Left colon (tissue), 2 donors: ENCODE results near the gene ABCF3. TPM values are rescaled to one million over a fixed set of nuclear protein-coding genes. Genes with fewer than 3 reads are reported as not detected.

Experiments
- ATAC-seq: fragments of 200-7000 bp; cut with Tn5 transposase; one replicate; pipeline ENCODE4 v1.9.1; 2020; ENCODE audit warnings: mild to moderate bottlenecking, moderate library complexity
- DNase-seq, 2 donors: peaks; one replicate each; pipeline ENCODE4 v3.0.0-alpha.2; 2020
- intact Hi-C, 2 donors: fragments of 100-400 bp; cut with DNase I in 1 of 2; cut with micrococcal nuclease in 1 of 2; formaldehyde crosslinking; loops; one replicate each; pipeline versions ENCODE4 v1.11.2 to v1.14.0; 2022; cut with DNase I, micrococcal nuclease
- total RNA-seq, 2 donors: library from RNA; stranded (reverse); fragmentation: NEBNext Ultra II Directional; extraction: Animal tissue kit (Norgen Biotek cat#: 25700); gene quantifications; one replicate each; pipeline ENCODE4 v1.2.1, GENCODE V29; 2021
- donor health status: DM: no; HTN: no; CAD: no.
- donor health status: DM: yes; HTN: yes; CAD: no.

ABCF3 gene
- total RNA-seq, 2 donors from 2014 or later = 56.1 to 69.2 TPM

DNA sequence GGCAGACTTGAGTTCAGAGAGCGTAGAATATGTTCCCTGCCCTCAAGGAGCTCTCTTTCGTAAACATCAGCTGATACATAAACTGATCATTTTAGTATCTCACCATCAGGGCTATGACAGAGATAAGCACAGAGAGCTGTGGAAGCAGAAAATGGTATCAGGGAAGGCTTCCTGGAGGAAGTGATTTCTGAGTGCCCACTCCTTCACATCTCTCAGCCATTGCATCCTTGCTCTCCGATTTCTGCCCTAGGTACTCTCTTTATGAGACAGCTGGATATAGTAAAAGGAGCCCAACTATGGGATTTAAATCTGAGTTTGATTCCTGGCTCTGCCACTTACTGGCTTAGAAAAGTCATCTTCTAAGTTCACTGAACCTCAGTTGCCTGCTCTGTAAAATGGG lies 20.5 kb upstream of the ABCF3 start:
- no peak for DNase-seq
- intact Hi-C loops = no loop called here
- no peak for ATAC-seq

DNA sequence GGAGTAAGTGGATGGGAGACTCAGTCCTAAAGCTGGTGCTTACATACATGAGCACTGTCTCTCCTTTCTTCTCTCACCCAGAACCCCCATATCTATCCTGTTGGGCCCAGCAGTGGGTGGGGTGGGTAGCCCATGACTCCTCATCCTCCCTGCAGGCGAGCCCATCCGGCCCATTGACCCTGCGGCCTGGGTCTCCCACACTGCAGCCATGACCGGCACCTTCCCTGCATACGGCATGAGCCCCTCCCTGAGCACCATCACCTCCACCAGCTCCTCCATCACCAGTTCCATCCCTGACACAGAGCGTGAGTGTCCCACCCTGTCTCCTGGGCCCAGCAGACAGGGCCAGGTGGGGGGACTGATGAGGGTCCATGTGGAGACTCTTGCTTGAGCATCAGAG lies 19.3 kb upstream of the ABCF3 start:
- DNase-seq (no peak), ATAC-seq (no peak)
- intact Hi-C loops = no loop called here

DNA sequence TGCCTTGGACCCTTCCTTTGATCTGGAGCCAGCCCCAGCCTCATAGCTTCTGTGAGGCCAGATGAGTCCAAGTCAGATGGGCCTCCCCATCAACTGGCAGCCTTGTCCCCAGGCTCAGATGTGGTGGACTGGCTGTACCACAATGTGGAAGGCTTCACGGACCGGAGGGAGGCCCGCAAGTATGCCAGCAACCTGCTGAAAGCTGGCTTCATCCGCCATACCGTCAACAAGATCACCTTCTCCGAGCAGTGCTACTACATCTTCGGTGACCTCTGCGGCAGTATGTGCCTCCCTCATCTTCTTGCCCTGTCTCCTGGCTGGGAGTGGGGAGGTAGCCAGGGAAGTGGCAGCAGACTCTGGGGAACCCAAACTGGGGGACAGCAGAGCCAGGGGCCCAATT lies 18.2 kb upstream of the ABCF3 start:
- DNase-seq = no peak
- intact Hi-C loops = no loop called here
- ATAC-seq = no peak

- ATAC-seq (no peak), DNase-seq (peak in 1 of 2 donors; percentile 22)
Measured at GRCh38 chr3:184168363-184169120, 17.5 kb upstream of the ABCF3 start.

GRCh38 chr3:184169896-184170875 lies 15.8 kb upstream of the ABCF3 start:
- no peak for ATAC-seq
- intact Hi-C loops = no loop called here
- DNase-seq = peak in 1 of 2 donors; percentile 25

More at GRCh38 chr3:184168363-184169120, 17.5 kb upstream of the ABCF3 start:
- intact Hi-C loops = no loop called here

GRCh38 chr3:184171562-184171961 lies 14.4 kb upstream of the ABCF3 start:
- no peak for ATAC-seq
- intact Hi-C loops = no loop called here
- no peak for DNase-seq

GRCh38 chr3:184172681-184173373 lies 13.2 kb upstream of the ABCF3 start:
- intact Hi-C loops = no loop called here
- no peak for DNase-seq

DNA sequence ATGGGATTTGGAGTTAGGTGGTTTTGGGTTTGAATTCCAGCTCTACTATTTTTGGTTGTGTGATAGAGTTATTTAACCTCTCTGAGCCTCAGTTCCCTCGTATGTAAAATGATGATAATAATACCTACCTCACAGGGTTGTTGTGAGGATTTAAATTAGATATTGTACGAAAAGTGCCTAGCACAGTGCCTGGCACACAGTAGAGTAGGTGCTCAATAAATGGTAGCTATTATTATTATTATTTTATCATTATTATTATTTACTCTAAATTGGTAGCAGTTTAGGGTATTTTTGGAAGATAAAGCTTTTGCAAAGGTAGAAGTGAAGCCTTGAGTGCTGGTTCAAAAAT lies 12.7 kb upstream of the ABCF3 start:
- intact Hi-C loops = no loop called here
- ATAC-seq (no peak), DNase-seq (no peak)

More at GRCh38 chr3:184172681-184173373, 13.2 kb upstream of the ABCF3 start:
- ATAC-seq = no peak

GRCh38 chr3:184174284-184174645 lies 11.7 kb upstream of the ABCF3 start:
- ATAC-seq = no peak
- intact Hi-C loops = no loop called here
- DNase-seq = no peak

GRCh38 chr3:184174646-184175492 lies 11.1 kb upstream of the ABCF3 start, which contains the start of gene AP2M1:
Gene AP2M1, plus strand, starts transcription at chr3:184174855. Its CDS starts 2,139 bp downstream, at chr3:184176994.
- peak; percentile 97 to 99 for DNase-seq
- intact Hi-C loops = no loop called here
- peak; percentile 92 for ATAC-seq

GRCh38 chr3:184175506-184175905 lies 10.5 kb upstream of the ABCF3 start:
- ATAC-seq = peak; percentile 4
- intact Hi-C loops = no loop called here
- DNase-seq = no peak

DNA sequence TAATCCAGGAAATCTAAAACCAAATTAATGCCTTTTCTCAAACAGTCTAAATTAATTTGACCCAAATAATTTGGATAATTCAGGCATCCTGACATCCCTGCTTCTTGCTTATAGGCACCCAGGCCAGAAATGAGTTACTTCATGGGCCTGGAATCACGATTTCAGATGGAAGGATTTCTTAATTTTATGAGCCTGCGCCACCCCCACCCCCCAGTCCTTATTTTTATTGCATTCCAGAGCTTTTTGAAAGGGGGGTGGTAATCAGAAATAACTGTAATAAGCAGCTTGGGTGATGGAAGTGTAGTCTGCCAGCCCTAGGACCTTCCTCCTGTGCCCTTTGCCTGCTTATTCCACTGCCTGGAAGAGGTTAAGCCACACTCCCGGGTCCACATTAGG lies 10.0 kb upstream of the ABCF3 start:
- intact Hi-C loops = no loop called here
- DNase-seq (no peak), ATAC-seq (no peak)

DNA sequence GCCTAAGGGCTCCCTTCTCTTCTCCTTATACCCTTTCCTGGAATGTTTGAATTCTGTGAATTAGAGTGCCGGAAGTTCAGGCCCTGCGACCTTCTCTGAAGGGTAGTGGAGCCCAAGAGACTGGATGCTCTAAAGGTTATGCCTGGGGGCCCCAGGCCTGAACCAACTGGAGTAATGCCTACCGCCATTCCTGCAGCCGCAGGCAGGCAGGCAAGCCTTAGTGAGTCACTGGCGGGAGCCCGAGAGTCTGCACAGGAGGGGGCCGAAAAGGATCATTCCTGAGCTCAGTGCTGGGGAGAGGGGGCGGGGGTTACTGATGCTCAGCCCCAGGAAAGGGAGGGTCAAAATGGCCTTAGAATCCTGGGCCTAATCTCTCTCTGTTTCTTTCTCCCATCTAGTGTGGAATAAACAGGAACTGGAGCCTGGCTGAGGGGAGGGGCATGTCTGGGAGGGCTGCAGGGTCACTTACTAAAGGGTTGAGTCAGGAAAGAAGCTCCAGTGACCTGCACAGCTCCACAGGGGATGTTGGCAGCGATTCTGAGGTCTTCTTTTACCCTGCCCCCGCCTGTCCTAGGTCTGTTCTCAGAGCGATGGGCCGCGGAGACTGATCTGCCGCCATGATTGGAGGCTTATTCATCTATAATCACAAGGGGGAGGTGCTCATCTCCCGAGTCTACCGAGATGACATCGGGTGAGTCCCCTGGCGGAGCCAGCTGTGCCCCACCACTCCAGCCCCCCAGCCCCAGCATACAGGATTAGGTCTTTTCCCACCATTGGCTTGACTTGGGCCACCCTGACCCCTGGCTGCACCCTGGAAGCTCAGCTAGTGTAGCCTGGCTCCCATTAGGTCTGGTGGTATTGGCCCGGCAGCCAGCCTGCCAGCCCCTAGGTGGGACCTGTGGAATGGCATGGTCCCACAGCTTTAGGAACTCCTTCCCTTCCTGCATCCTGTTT lies 9.3 kb upstream of the ABCF3 start:
- DNase-seq (peak; percentile 48 to 57), ATAC-seq (no peak)
- intact Hi-C loops = no loop called here

DNA sequence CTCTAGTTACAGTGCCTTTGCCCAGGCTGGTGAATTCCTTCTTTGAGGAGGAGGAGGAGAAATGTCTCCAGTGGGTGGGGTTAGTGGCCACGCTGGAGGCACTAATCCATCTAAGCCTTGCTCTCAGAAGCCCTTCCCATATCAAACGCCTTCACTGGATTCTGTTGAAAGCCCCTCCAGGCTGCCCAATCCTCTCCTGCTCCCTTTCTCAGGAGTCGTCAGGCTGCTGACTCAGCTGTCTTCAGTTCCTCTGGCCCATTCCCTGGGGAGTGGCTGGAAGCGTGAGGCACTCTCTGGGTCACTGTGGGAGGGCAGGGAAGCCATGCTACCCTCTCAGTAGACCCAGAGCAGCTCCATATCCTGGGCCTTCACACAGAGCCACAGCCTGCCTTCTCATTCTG lies 8.7 kb upstream of the ABCF3 start:
- DNase-seq = no peak
- intact Hi-C loops = no loop called here
- ATAC-seq = no peak

DNA sequence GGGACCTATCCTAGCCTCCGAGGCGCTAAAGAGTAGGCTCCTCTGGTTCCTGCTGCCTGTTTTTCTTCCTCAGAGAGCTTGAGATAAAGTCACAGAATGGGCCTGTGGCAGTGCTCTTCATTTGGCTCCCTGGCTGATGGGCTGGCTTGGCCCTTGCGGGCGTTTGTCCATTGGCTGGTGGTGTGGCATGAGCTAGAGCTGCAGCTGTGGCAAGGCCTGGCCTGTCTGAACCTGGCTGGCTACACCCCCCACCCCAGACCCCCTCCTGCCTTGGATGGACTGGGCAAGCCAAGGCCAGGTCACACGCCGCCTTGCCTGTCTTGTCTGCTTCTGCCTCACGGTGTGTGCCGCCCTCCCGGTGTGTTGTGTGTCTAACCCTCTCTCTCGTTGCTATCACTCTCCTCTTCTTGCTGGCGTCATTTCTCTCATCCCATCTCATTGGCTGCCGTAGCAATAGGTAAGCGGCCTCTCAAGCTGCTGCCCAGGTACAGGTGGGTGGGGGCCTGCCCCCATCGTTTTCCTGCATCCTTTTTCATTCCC lies 8.2 kb upstream of the ABCF3 start:
- no peak for ATAC-seq
- intact Hi-C loops = no loop called here
- no peak for DNase-seq

- DNase-seq (no peak), ATAC-seq (no peak)
- intact Hi-C loops = no loop called here
Measured at GRCh38 chr3:184178521-184179138, 7.4 kb upstream of the ABCF3 start.

GRCh38 chr3:184180165-184180564 lies 5.8 kb upstream of the ABCF3 start:
- intact Hi-C loops = no loop called here
- no peak for ATAC-seq
- no peak for DNase-seq
